Fibroblast of skin of back (primary cell): Measurements from ENCODE around the gene RTN1.
"Not testable (repeated sequence)": the region's sequence is repeated elsewhere in the genome, so short reads cannot be mapped to it uniquely, and the experiment has no call there.

Source experiments
- DNase-seq: peaks from one replicate; pipeline ENCODE4 v3.0.0-alpha.2; 2013

RTN1 gene

GRCh38 chr14:59704054-59704645 is 166.4 kb downstream of the RTN1 start:
- DNase-seq = no peak

GRCh38 chr14:59699442-59699841 is 171.1 kb downstream of the RTN1 start:
- no peak for DNase-seq

GRCh38 chr14:59698793-59699192 is 171.8 kb downstream of the RTN1 start:
- DNase-seq = peak; percentile 1

GRCh38 chr14:59695198-59695597 is 175.4 kb downstream of the RTN1 start:
- DNase-seq = no peak

GRCh38 chr14:59691266-59691665 is 179.3 kb downstream of the RTN1 start:
- DNase-seq = no peak

DNA sequence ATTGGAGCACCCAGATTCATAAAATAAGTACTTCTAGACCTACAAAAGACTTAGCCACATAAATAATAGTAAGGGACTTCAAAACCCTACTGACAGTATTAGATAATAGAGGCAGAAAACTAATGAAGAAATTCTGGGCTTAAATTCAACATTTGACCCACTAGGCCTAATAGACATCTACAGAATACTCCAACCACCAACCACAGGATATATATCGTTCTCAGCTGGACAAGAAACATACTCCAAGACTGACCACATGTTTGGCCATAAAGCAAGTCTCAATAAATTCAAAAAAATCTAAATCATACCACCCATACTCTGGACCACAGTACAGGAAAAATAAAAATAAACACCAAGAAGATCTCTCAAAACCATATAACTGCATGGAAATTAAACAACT is 180.2 kb downstream of the RTN1 start:
- DNase-seq = no peak

GRCh38 chr14:59688224-59689170 is 182.1 kb downstream of the RTN1 start:
- peak; percentile 64 for DNase-seq

- no peak for DNase-seq
Observed at GRCh38 chr14:59687663-59688062, 182.9 kb downstream of the RTN1 start.

DNA sequence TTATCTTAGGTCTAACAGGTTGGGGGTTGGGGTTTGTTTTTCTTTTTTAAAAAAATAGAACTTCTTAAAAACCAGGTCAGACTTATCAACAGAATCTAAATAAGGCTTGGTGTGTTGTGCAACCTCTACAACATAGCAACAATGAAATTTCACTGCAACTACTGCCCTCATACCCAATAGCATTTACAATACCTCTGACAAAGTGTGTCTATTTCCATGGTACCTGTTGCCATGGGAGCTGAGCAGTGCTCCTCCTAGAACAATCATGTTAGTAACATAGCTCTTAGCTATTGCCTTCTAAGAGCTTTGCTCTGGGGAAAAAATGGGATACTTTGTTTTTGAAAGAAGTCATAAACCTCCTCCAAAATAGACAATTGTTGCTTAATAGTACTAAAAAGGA is 190.7 kb downstream of the RTN1 start:
- DNase-seq = peak; percentile 41

- DNase-seq = peak; percentile 15
Observed at GRCh38 chr14:59678352-59678751, 192.2 kb downstream of the RTN1 start.

- peak; percentile 91 for DNase-seq
Observed at GRCh38 chr14:59677771-59678231, 192.8 kb downstream of the RTN1 start.

DNA sequence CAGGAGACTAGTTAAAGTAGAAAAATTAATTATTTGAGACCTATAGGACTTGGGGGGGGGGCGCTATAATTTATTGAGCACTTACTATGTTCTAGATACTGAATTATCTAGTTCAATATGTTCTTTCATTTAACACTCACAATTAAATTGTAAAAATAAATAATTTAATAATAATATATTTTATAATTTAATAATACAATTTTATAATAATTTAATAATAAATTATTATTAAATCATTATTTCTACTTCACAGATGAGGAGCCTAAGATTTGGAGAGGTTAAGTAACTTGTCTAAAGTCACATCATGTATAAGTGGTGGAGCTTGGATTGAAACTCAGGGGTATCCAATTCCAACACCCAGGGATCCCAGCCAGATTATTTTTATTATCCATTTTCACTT is 195.2 kb downstream of the RTN1 start:
- no peak for DNase-seq

GRCh38 chr14:59664741-59665140 is 205.8 kb downstream of the RTN1 start:
- DNase-seq = peak; percentile 10

DNA sequence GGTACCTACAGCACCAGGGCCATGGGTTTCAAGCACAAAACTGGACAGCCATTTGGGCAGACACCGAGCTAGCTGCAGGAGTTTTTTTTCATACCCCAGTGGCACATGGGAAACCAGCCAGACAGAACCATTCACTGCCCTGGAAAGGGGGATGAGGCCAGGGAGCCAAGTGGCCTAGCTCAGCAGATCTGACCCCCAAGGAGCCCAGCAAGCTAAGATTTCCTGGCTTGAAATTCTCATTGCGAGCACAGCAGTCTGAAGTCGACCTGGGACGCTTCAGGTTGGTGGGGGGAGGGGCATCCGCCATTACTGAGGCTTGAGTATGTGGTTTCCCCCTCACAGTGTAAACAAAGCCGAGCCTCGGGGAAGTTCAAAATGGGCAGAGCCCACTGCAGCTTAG is 212.8 kb downstream of the RTN1 start:
- DNase-seq = no peak

GRCh38 chr14:59656473-59656872 is 214.1 kb downstream of the RTN1 start:
- DNase-seq = no peak

- DNase-seq = not testable (repeated sequence)
Observed at GRCh38 chr14:59654131-59654530, 216.4 kb downstream of the RTN1 start.

- DNase-seq = not testable (repeated sequence)
Observed at GRCh38 chr14:59646832-59647231, 223.7 kb downstream of the RTN1 start.

GRCh38 chr14:59638885-59639284 is 231.7 kb downstream of the RTN1 start:
- no peak for DNase-seq

DNA sequence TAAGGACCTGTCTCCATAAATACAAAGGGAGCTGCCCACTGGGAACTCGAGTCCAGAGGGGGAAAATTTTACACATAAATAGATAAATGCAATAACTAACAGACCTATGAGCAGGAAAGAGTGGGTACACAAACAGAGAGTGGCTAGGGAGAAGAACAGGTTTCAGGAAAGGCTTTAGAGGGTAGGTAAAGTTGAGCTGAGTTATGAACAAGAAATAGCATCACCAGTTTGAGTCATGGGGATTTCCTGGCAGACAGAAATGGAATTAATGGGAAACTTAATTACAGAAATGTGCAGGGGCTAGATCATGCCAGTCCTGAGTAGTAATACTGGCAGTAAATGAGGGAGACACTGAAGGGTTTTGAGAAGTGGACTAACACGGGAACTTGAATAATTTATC is 236.0 kb downstream of the RTN1 start:
- DNase-seq = no peak

DNA sequence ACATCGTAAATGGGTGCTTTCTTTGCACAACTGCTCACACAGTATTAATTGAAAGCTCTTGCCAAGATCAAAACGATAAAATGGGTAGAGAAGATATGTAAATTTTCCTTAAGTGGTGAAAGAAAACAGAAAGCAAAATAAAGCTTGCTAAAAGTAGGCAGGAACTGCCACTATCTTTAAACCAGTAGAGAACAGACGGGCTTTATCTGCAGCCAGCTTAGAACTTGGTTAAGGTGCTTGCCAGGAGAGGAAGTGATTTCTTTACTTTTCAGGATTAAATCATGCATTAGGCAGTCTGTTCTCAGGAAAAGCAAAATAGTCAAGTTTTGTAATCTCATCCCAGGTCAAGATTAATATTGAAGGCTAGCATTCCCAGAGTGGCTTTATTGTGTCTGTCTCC is 237.1 kb downstream of the RTN1 start:
- no peak for DNase-seq

- peak; percentile 14 for DNase-seq
Observed at GRCh38 chr14:59632381-59632780, 238.2 kb downstream of the RTN1 start.

- no peak for DNase-seq
Observed at GRCh38 chr14:59631237-59631636, 239.3 kb downstream of the RTN1 start.

GRCh38 chr14:59630288-59630963 is 240.2 kb downstream of the RTN1 start:
- peak; percentile 6 for DNase-seq
